ENCODE data around the gene YEATS4.

The YEATS4 gene

DNA sequence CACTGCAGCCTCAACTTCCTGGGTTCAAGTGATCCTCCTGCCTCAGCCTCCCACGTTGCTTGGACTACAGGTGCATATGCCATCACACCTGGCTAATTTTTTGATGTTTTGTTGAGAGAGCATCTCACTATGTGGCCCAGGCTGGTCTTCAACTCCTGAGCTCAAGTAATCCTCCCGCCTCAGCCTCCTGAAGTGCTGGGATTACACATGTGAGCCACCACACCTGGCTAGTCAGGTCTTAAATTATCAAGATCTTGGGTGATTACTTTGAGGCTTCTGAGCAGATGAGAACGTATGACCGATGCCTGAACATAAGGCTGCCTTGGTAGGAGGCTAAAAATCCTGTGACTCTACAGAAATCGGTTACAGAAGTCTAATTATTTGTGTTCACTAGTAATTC lies 57.7 kb downstream of the YEATS4 start:
- DNase-seq (ENCODE audit: low read depth), result no peak
- TF ChIP-seq, protein P1, sequence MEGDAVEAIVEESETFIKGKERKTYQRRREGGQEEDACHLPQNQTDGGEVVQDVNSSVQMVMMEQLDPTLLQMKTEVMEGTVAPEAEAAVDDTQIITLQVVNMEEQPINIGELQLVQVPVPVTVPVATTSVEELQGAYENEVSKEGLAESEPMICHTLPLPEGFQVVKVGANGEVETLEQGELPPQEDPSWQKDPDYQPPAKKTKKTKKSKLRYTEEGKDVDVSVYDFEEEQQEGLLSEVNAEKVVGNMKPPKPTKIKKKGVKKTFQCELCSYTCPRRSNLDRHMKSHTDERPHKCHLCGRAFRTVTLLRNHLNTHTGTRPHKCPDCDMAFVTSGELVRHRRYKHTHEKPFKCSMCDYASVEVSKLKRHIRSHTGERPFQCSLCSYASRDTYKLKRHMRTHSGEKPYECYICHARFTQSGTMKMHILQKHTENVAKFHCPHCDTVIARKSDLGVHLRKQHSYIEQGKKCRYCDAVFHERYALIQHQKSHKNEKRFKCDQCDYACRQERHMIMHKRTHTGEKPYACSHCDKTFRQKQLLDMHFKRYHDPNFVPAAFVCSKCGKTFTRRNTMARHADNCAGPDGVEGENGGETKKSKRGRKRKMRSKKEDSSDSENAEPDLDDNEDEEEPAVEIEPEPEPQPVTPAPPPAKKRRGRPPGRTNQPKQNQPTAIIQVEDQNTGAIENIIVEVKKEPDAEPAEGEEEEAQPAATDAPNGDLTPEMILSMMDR (IDR thresholded peaks at IDR 0.05; ENCODE audit: low read length, missing control alignments), result no peak

DNA sequence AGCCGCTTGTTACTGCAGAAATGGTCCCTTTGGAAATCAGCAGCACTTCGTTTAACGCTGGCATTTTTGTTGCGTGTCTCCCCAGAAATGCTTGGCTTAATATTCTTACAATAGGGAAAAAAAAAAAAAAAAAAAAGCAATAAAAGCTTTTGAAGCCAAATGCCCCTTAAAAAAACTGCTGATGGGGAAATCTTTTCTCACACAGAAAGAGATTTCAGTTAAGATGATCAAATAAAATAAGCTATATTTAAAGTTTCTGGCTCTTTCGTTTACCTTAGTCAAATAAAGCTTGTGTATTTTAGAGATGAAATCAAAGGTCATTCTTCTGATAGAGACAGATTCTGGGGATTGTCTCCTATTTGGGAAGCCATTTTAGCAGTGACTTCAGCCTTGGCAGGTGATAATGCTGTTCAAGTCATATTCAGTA lies 58.2 kb downstream of the YEATS4 start:
- H3K4me3 ChIP-seq (replicated peaks; ENCODE audit: low read depth, low read length), result no peak overlapping the region
- TF ChIP-seq, protein P1 (IDR thresholded peaks at IDR 0.05; ENCODE audit: low read length, missing control alignments), result no peak
- no peak for DNase-seq (ENCODE audit: low read depth)

More for the DNA sequence above, 57.7 kb downstream of the YEATS4 start:
- H3K4me3 ChIP-seq (replicated peaks; ENCODE audit: low read depth, low read length), result no peak overlapping the region

DNA sequence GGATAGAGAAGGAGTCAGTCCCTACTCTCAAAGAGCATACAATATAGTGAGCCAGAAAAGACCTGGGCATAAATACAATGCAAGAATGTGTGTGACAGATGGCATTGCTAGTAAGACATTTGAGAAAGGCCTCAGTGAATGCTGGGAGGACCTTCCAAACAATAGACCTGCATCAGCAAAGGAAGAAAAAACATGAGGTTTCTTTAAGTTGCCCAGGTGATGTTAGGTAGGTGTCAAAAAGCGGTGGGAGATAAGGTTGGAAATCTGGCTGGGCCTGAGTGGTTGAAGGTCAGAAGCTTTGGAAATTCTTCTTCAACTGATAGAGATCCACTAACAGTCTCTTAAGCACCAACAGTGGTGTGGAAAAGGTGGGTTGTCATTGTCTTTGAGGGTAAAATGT lies 60.2 kb downstream of the YEATS4 start:
- TF ChIP-seq, protein P1 (IDR thresholded peaks at IDR 0.05; ENCODE audit: low read length, missing control alignments), result no peak
- no peak for DNase-seq (ENCODE audit: low read depth)

DNA sequence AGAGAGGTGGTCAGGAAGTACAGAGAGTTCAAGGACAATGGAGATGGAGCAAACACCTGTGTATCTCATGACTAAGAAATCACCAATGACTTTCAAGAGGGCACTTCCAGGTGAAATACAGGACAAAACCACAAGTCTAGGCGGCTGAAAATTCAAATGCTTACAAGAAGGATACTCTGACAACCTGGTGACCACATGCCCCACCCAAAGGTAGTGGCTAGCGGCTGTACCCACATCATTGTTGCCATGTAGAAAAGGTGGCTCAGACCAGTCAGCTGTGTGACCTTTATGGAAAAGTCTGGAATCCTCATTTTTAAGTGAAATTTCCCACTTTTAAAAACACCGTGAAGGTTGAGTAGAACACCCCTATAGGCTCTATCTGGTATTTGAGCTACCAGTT lies 62.0 kb downstream of the YEATS4 start:
- TF ChIP-seq, protein P1 (IDR thresholded peaks at IDR 0.05; ENCODE audit: low read length, missing control alignments), result no peak
- H3K4me3 ChIP-seq (replicated peaks; ENCODE audit: low read depth, low read length), result no peak overlapping the region
- DNase-seq (ENCODE audit: low read depth), result no peak

More for the DNA sequence above, 60.2 kb downstream of the YEATS4 start:
- no peak overlapping the region for H3K4me3 ChIP-seq (replicated peaks; ENCODE audit: low read depth, low read length)

DNA sequence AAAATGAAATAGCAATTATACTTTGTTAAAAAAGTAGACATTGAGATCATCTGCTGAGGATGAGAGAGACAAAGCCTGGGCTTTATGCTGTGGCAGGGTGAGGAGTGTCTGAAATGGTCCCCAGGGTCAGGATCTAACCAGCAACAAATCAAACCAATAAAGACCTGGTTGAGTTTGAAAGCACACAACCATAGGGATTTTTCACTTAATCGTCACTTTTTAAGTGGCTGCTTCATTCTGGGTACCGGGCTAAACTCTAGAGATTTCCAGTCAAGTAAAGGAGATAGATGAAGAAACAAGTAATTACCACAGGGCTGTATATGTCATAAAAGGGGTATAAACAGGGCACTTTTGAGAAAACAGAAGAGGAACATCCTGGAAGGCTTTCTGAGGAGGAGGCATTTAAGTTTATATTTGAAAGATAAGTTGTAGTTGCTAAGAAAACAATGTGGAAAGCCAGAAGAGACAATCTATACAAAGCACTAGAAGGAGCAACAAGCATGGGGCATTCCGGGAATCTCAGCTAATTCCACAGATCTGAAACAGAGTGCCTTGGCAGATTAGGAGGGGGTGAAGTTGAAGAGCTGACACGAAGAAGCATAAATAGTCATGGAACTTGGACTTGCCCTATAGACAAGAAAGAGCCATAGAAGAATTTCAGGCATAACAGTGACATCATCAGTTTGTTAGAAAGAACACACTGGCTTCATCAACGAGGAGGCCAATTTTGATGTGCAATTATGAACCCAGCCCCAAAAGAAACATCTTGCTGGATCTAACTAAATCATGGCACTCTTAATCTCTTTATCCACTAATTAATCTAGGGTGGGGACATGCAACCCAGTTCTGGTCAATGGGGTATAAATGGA lies 63.7 kb downstream of the YEATS4 start:
- H3K4me3 ChIP-seq (replicated peaks; ENCODE audit: low read depth, low read length), result no peak overlapping the region
- TF ChIP-seq, protein P1 (IDR thresholded peaks at IDR 0.05; ENCODE audit: low read length, missing control alignments), result no peak
- DNase-seq (ENCODE audit: low read depth), result no peak

DNA sequence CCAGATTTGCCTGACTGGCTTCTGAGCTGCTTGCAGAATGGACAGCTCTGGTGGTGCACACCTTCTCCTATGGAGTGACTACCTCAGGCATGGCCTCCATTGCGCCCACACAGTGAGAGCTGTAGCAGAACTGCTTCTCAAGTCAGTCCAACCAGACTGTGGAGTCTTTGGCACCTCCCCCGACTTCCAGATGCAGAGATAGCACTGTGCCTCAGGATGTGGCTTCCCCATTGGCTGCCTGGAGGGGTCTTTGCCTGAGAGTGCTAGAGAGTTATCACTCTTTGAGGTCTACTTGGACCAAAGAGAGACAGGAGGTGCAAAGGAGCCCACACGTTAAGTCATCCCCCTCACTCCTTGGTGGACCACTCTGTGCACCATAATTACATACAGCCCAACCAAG lies 65.9 kb downstream of the YEATS4 start:
- TF ChIP-seq, protein P1 (IDR thresholded peaks at IDR 0.05; ENCODE audit: low read length, missing control alignments), result no peak
- no peak for DNase-seq (ENCODE audit: low read depth)
- no peak overlapping the region for H3K4me3 ChIP-seq (replicated peaks; ENCODE audit: low read depth, low read length)

All from fibroblast of pulmonary artery (primary cell).